ENCODE measurements around the gene SAMM50.
A peak's percentile ranks its signal among the peaks of the same experiment; 100 is the strongest.

Gene SAMM50

GRCh38 chr22:43976861-43977795 is 21.9 kb downstream of the SAMM50 start:
- DNase-seq: no peak

GRCh38 chr22:43978558-43978957 is 23.3 kb downstream of the SAMM50 start:
- DNase-seq: no peak

- no peak for DNase-seq
Measured at GRCh38 chr22:43980579-43980978, 25.3 kb downstream of the SAMM50 start.

- no peak for DNase-seq
Measured at GRCh38 chr22:43980996-43981395, 25.8 kb downstream of the SAMM50 start.

GRCh38 chr22:43983808-43984207 is 28.6 kb downstream of the SAMM50 start:
- DNase-seq: no peak

- peak in 22 of 58 donors; percentile 5 to 76 (median 25) for DNase-seq
Measured at GRCh38 chr22:43985532-43985931, 30.3 kb downstream of the SAMM50 start.

- peak in 1 of 58 donors; percentile 12 for DNase-seq
Measured at GRCh38 chr22:43988116-43988820, 33.0 kb downstream of the SAMM50 start.

- DNase-seq: no peak
Measured at GRCh38 chr22:43988960-43989359, 33.7 kb downstream of the SAMM50 start.

- no peak for DNase-seq
Measured at GRCh38 chr22:43990044-43990443, 34.8 kb downstream of the SAMM50 start.

GRCh38 chr22:43991316-43992020 is 36.2 kb downstream of the SAMM50 start:
- no peak for DNase-seq

- peak in 2 of 58 donors; percentile 9 to 34 for DNase-seq
Measured at GRCh38 chr22:43992331-43992821, 37.1 kb downstream of the SAMM50 start.

GRCh38 chr22:43993072-43993760 is 38.0 kb downstream of the SAMM50 start:
- DNase-seq: peak in 32 of 58 donors; percentile 4 to 53 (median 20)

GRCh38 chr22:43994006-43994405 is 38.8 kb downstream of the SAMM50 start:
- DNase-seq: no peak

- DNase-seq: no peak
Measured at GRCh38 chr22:43994416-43994815, 39.2 kb downstream of the SAMM50 start.

- peak in 1 of 58 donors; percentile 3 for DNase-seq
Measured at GRCh38 chr22:43995057-43995685, 39.9 kb downstream of the SAMM50 start.

- no peak for DNase-seq
Measured at GRCh38 chr22:43995798-43996169, 40.5 kb downstream of the SAMM50 start.

- DNase-seq: peak in 20 of 58 donors; percentile 7 to 51 (median 20)
Measured at GRCh38 chr22:43996170-43996980, 41.1 kb downstream of the SAMM50 start.

GRCh38 chr22:43996981-43997265 is 41.7 kb downstream of the SAMM50 start:
- DNase-seq: no peak

- no peak for DNase-seq
Measured at GRCh38 chr22:43998679-43999264, 43.5 kb downstream of the SAMM50 start.

Data from anterior cingulate cortex (tissue), 58 donors.